Measurements from ENCODE around the gene FMN2.

- TF ChIP-seq EZH2 (IDR thresholded peaks at IDR 0.05; ENCODE audit: borderline replicate concordance, low read length) (no peak), CTCF (conservative IDR thresholded peaks at IDR 0.05 in 1 of 2, IDR thresholded peaks at IDR 0.05 in 1 of 2; ENCODE audit: extremely low read depth in 1 of 2, insufficient read depth in 1 of 2, low read depth in 1 of 2, low read length in 2 of 2) (no peak)
Observed at GRCh38 chr1:240100371-240100934, 8.8 kb downstream of the FMN2 start.
